Esophagus muscularis mucosa (tissue), 4 donors: ENCODE results near the gene PDCD1. TPM values are rescaled to one million over a fixed set of nuclear protein-coding genes. Genes with fewer than 3 reads are reported as not detected.
A peak's percentile ranks its signal among the peaks of the same experiment; 100 is the strongest.

Experiments used
- DNase-seq: peaks from one replicate; pipeline ENCODE4 v3.0.0-alpha.2; 2017; ENCODE audit errors: extremely low spot score
- H3K27ac ChIP-seq, 4 donors: fragments of 200-600 bp; sonication (generic); replicated peaks in 1 of 4; 1 replicate in 3 of 4; 2 replicates in 1 of 4; pipeline ENCODE4 v1.5.1; 2016 to 2019; ENCODE audit warnings: mild to moderate bottlenecking in 1 of 4
- H3K27me3 ChIP-seq, 4 donors: fragments of 200-600 bp; sonication (generic); one replicate each; pipeline versions ENCODE4 v1.5.1 to v1.6.0; 2016 to 2019
- H3K36me3 ChIP-seq, 4 donors: fragments of 200-600 bp; sonication (generic); one replicate each; pipeline ENCODE4 v1.5.1; 2016 to 2019
- H3K4me1 ChIP-seq, 4 donors: fragments of 200-600 bp; sonication (generic); one replicate each; pipeline ENCODE4 v1.5.1; 2016 to 2019
- H3K4me3 ChIP-seq, 4 donors: fragments of 200-600 bp; sonication (generic); 1 replicate in 2 of 4; 2 replicates in 2 of 4; pipeline ENCODE4 v1.5.1; 2016 to 2019; ENCODE audit warnings: mild to moderate bottlenecking in 4 of 4, moderate library complexity in 1 of 4
- H3K9me3 ChIP-seq, 4 donors: fragments of 200-600 bp; sonication (generic); 1 replicate in 3 of 4; 2 replicates in 1 of 4; pipeline ENCODE4 v1.5.1; 2016 to 2019
- EP300 ChIP-seq: sonication (generic); formaldehyde crosslinking; IDR thresholded peaks from one replicate; pipeline ENCODE4 v1.6.1; 2017; ENCODE audit warnings: antibody characterized with exemption
- POLR2A ChIP-seq: fragments of 450-650 bp; IDR thresholded peaks from one replicate; pipeline ENCODE4 v1.6.1; 2017; ENCODE audit warnings: antibody characterized with exemption, moderate library complexity, mild to moderate bottlenecking, low read depth
- POLR2AphosphoS5 ChIP-seq, 2 donors: sonication (generic); formaldehyde crosslinking; IDR thresholded peaks; one replicate each; pipeline ENCODE4 v1.6.1; 2017; ENCODE audit warnings: antibody characterized with exemption in 2 of 2
- WGBS: methylation state at CpG from one replicate; pipeline ENCODE4 v1.1.5; 2018; 5-methylcytosine and 5-hydroxymethylcytosine counted together
- intact Hi-C: fragments of 100-400 bp; cut with DNase I; formaldehyde crosslinking; loops from one replicate; pipeline ENCODE4 v1.15.1; 2023
- total RNA-seq, 4 donors: library from RNA; depleted of rRNA; stranded (reverse); fragments of >200 nt; gene quantifications; one replicate each; pipeline versions ENCODE4 v1.1.0 to v1.2.1, GENCODE V29; 2016
- TF ChIP-seq, protein P1 (sequence below), 3 experiments: fragments of 200-600 bp in 2 of 3; fragments of 450-650 bp in 1 of 3; sonication (generic) in 2 of 3; IDR thresholded peaks; one replicate each; pipeline ENCODE4 v1.5.1; 2017 to 2019; ENCODE audit warnings: antibody characterized with exemption in 3 of 3, mild to moderate bottlenecking in 2 of 3, moderate library complexity in 1 of 3

The PDCD1 gene
- total RNA-seq, 4 donors from 2014 or later, result 0.11 to 2.5 (median 1.2) TPM

DNA sequence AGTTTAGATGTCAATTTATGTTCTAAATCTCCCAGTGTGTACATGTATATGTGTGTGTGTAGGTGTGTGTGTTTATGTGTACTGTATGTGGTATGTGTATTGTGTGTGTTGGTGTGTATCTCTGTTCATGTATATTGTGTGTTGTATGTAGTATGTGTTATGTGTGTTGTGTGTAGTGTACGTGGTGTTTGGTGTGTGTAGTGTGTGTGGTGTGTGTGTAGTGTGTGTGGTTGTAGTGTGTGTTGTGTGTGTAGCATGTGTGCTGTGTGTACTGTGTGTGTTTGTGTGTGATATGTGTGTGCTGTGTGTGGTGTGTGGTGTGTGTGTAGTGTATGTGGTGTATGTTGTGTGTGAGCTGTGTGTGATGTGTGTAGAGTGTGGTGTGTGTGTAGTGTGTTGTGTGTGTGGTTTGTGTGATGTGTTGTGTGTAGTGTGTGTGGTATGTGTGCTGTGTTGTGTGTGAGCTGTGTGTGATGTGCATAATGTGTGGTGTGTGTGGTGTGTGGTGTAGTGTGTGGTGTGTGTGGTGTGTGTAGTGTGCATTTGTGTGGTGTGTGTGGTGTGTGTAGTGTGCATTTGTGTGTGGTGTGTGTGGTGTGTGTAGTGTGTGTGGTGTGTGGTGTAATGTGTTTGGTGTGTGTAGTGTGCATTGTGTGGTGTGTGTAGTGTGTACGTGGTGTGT, 5.6 kb upstream of the PDCD1 start:
- intact Hi-C loops, result no loop called here
- 92% methylated on average over 2 of the region's 2 CpGs for WGBS
- peaks cover 0 to 70% (median 20%) of the 10 kb centered on the region in 4 donors for H3K27me3 ChIP-seq

DNA sequence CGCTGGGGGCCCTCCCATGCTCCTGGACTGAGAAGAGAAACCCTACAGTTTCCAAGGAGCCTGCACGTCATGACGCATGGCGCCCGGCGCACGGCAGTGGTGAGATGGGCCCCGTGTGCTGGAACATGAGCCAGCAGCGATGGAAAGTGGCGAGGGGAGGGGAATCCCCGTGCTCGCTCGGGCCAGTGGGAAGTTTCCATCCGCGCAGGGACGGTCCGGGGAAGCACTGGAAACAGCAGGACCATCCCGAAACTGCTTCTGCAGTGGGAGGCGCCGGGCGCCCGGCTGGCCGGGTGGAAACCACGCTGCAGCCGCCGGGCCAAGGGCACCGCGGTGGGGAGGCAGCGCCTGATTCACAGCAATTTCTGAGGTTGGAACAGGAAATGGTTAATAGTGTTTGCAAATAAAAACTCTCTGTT, 4.9 kb upstream of the PDCD1 start:
- peak overlapping the region in 1 of 4 donors; percentile 20 for H3K4me3 ChIP-seq
- H3K27ac ChIP-seq, result no peak overlapping the region
- WGBS, result 22% methylated on average over 22 of the region's 29 CpGs
- H3K27me3 ChIP-seq, result peaks cover 0 to 71% (median 20%) of the 10 kb centered on the region in 4 donors
- DNase-seq, result no peak
- H3K9me3 ChIP-seq, result no peaks in the 10 kb centered on the region
- no peak for TF ChIP-seq EP300
- peak in 1 of 2 donors; percentile 36 for TF ChIP-seq POLR2AphosphoS5 (IDR thresholded peaks at IDR 0.05)
- TF ChIP-seq, protein P1, sequence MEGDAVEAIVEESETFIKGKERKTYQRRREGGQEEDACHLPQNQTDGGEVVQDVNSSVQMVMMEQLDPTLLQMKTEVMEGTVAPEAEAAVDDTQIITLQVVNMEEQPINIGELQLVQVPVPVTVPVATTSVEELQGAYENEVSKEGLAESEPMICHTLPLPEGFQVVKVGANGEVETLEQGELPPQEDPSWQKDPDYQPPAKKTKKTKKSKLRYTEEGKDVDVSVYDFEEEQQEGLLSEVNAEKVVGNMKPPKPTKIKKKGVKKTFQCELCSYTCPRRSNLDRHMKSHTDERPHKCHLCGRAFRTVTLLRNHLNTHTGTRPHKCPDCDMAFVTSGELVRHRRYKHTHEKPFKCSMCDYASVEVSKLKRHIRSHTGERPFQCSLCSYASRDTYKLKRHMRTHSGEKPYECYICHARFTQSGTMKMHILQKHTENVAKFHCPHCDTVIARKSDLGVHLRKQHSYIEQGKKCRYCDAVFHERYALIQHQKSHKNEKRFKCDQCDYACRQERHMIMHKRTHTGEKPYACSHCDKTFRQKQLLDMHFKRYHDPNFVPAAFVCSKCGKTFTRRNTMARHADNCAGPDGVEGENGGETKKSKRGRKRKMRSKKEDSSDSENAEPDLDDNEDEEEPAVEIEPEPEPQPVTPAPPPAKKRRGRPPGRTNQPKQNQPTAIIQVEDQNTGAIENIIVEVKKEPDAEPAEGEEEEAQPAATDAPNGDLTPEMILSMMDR (IDR thresholded peaks at IDR 0.05), result no peak
- TF ChIP-seq POLR2A, result no peak
- H3K4me1 ChIP-seq, result peaks cover 29 to 48% (median 40%) of the 10 kb centered on the region in 4 donors
- H3K36me3 ChIP-seq, result no peaks in the 10 kb centered on the region
- intact Hi-C loops, result no loop called here

More for the DNA sequence above, 5.6 kb upstream of the PDCD1 start:
- Histone ChIP-seq H3K27ac (no peak overlapping the region), H3K4me3 (no peak overlapping the region), H3K4me1 (peaks cover 21 to 45% (median 37%) of the 10 kb centered on the region in 4 donors), H3K36me3 (no peaks in the 10 kb centered on the region), H3K9me3 (no peaks in the 10 kb centered on the region)
- no peak for DNase-seq
- TF ChIP-seq, protein P1 (IDR thresholded peaks at IDR 0.05), result no peak
- TF ChIP-seq POLR2AphosphoS5 (IDR thresholded peaks at IDR 0.05) (no peak), EP300 (no peak), POLR2A (no peak)

DNA sequence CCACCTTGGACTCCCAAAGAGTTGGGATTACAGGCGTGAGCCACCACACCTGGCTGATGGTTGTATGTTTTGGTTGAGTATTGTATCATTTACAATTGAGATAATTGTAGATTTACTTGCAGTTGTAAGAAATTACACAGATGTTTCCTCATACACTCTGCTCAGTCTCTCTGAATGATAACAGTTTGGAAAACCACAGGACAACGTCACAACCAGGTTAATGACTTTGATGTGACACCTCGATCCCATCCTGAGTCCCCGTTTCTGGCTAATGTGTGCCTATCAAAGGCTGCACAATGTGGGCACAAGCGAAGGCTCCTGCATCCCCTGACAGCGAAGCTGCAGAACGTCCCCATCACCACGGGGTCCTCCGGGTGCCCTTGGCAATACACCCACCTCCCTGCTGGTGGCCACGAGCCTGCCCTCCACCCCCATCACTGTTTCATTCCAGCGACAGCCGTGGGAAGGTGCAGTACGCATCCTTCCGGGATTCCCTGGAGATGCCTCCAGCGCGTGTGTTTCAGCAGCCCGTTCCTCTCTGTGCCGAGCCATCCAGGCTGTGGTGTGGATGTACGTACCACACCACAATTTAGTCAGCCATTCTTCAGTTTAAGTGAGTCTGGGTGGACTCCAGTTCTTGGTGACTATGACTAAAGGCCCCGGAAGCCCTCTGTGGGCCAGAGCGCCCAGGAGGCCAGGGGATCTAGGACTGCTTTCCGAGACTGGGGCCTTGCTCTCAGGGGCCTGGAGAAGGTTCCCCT, 4.3 kb upstream of the PDCD1 start:
- H3K4me3 ChIP-seq, result no peak overlapping the region
- H3K9me3 ChIP-seq, result no peaks in the 10 kb centered on the region
- no peak for TF ChIP-seq POLR2A
- no peak for TF ChIP-seq POLR2AphosphoS5 (IDR thresholded peaks at IDR 0.05)
- no peak for TF ChIP-seq EP300
- TF ChIP-seq, protein P1 (IDR thresholded peaks at IDR 0.05), result no peak
- no peaks in the 10 kb centered on the region for H3K36me3 ChIP-seq
- no peak for DNase-seq
- intact Hi-C loops, result no loop called here
- peaks cover 29 to 42% (median 35%) of the 10 kb centered on the region in 4 donors for H3K4me1 ChIP-seq
- no peak overlapping the region for H3K27ac ChIP-seq
- peaks cover 0 to 69% (median 20%) of the 10 kb centered on the region in 4 donors for H3K27me3 ChIP-seq
- 84% methylated on average over 22 of the region's 22 CpGs for WGBS

- H3K36me3 ChIP-seq, result no peaks in the 10 kb centered on the region
- TF ChIP-seq POLR2AphosphoS5 (IDR thresholded peaks at IDR 0.05) (no peak), EP300 (no peak)
- TF ChIP-seq, protein P1 (IDR thresholded peaks at IDR 0.05), result no peak
- peaks cover 29 to 38% (median 33%) of the 10 kb centered on the region in 4 donors for H3K4me1 ChIP-seq
- 78% methylated on average over 8 of the region's 8 CpGs for WGBS
- intact Hi-C loops, result no loop called here
- H3K27ac ChIP-seq, result no peak overlapping the region
- H3K27me3 ChIP-seq, result peaks cover 0 to 61% (median 20%) of the 10 kb centered on the region in 4 donors
- no peak overlapping the region for H3K4me3 ChIP-seq
- no peak for DNase-seq
- no peaks in the 10 kb centered on the region for H3K9me3 ChIP-seq
Observed at GRCh38 chr2:241862093-241862492, 3.4 kb upstream of the PDCD1 start.
